Fibroblast of lung (primary cell): ENCODE measurements around the gene TIMMDC1. TPM values are rescaled to one million over a fixed set of nuclear protein-coding genes. Genes with fewer than 3 reads are reported as not detected.

Experiments
- DNase-seq, 2 donors: peaks; one replicate each; pipeline versions ENCODE4 v3.0.0 to v3.0.0-alpha.2; 2010; ENCODE audit warnings: low read depth in 2 of 2
- H2AFZ ChIP-seq: 2 replicates; pipeline ENCODE4 v1.5.1; 2012; ENCODE audit warnings: low read length, control low read depth, inconsistent platforms
- H3K27ac ChIP-seq: 2 replicates; pipeline ENCODE4 v1.5.1; 2011; ENCODE audit warnings: low read length, control low read depth; ENCODE audit not compliant: insufficient read depth
- H3K27me3 ChIP-seq: 2 replicates; pipeline ENCODE4 v1.5.1; 2011; ENCODE audit warnings: mild to moderate bottlenecking, low read length; ENCODE audit not compliant: control insufficient read depth, insufficient read depth
- H3K36me3 ChIP-seq: 2 replicates; pipeline ENCODE4 v1.5.1; 2011; ENCODE audit warnings: low read length; ENCODE audit not compliant: control insufficient read depth, insufficient read depth
- H3K4me1 ChIP-seq: 2 replicates; pipeline ENCODE4 v1.5.1; 2011; ENCODE audit warnings: low read length; ENCODE audit not compliant: control insufficient read depth, insufficient read depth; ENCODE audit errors: extremely low read depth
- H3K4me2 ChIP-seq: 2 replicates; pipeline ENCODE4 v1.5.1; 2011; ENCODE audit warnings: low read length, control low read depth; ENCODE audit not compliant: insufficient read depth; ENCODE audit errors: extremely low read depth
- H3K4me3 ChIP-seq, 4 experiments: fragments of 200-600 bp in 1 of 4; sonication (generic) in 1 of 4; replicated peaks in 1 of 4; 2 replicates each; pipeline ENCODE4 v1.5.1; 2011 to 2016; ENCODE audit warnings: low read length in 4 of 4, low read depth in 3 of 4, mild to moderate bottlenecking in 3 of 4, control low read depth in 2 of 4, inconsistent platforms in 1 of 4, mixed read lengths in 1 of 4; ENCODE audit not compliant: insufficient read depth in 1 of 4; ENCODE audit errors: control extremely low read depth in 1 of 4
- H3K79me2 ChIP-seq: 2 replicates; pipeline ENCODE4 v1.5.1; 2012; ENCODE audit warnings: mild to moderate bottlenecking, low read length, inconsistent platforms; ENCODE audit not compliant: control insufficient read depth, insufficient read depth
- H3K9ac ChIP-seq: 2 replicates; pipeline ENCODE4 v1.5.1; 2011; ENCODE audit warnings: mild to moderate bottlenecking, low read length, control low read depth; ENCODE audit not compliant: insufficient read depth
- H3K9me3 ChIP-seq: 2 replicates; pipeline ENCODE4 v1.5.1; 2012; ENCODE audit warnings: low read depth, low read length; ENCODE audit not compliant: control insufficient read depth, insufficient read depth
- H4K20me1 ChIP-seq: 2 replicates; pipeline ENCODE4 v1.5.1; 2011; ENCODE audit warnings: low read length; ENCODE audit not compliant: control insufficient read depth, insufficient read depth; ENCODE audit errors: extremely low read depth
- CTCF ChIP-seq, 2 donors: IDR thresholded peaks in 1 of 2; conservative IDR thresholded peaks in 1 of 2; 1 replicate in 1 of 2; 2 replicates in 1 of 2; pipeline ENCODE4 v1.5.1; 2011 to 2012; ENCODE audit warnings: low read length in 2 of 2, control low read depth in 1 of 2, inconsistent platforms in 1 of 2, low read depth in 1 of 2, mild to moderate bottlenecking in 1 of 2
- EZH2 ChIP-seq: IDR thresholded peaks from 2 replicates; pipeline ENCODE4 v1.5.1; 2012; ENCODE audit warnings: low read length, control low read depth, mild to moderate bottlenecking; ENCODE audit errors: missing control alignments
- polyA plus RNA-seq, 2 donors: library from polyadenylated mRNA; depleted of rRNA in 1 of 2; stranded (reverse) in 1 of 2; unstranded in 1 of 2; fragments of >200 nt; gene quantifications; 2 replicates each; pipeline ENCODE4 v1.2.1, GENCODE V29; 2011 to 2012; ENCODE audit warnings: missing spikeins in 1 of 2
- total RNA-seq: library from RNA; depleted of rRNA; stranded (reverse); fragments of >200 nt; gene quantifications from 2 replicates; pipeline ENCODE4 v1.2.1, GENCODE V29; 2014

Gene TIMMDC1
- total and polyA plus RNA-seq, 2 donors (not counting 1 experiment from before 2014, with no cell fraction given) = 59.5 to 60.1 TPM

GRCh38 chr3:119541547-119541946 lies 43.2 kb downstream of the TIMMDC1 start:
- H3K79me2 ChIP-seq = no peaks in the 10 kb centered on the region
- no peak for DNase-seq
- no peak overlapping the region for H2AFZ ChIP-seq
- H3K4me1 ChIP-seq = no peaks in the 10 kb centered on the region
- no peak for TF ChIP-seq CTCF (conservative IDR thresholded peaks at IDR 0.05 in 1 of 2, IDR thresholded peaks at IDR 0.05 in 1 of 2; ENCODE audit: low read depth in 1 of 2, low read length in 2 of 2)
- TF ChIP-seq EZH2 = no peak
- H3K9me3 ChIP-seq = no peaks in the 10 kb centered on the region
- no peak overlapping the region for H3K4me2 ChIP-seq
- H3K36me3 ChIP-seq = no peaks in the 10 kb centered on the region
- no peak overlapping the region for H3K27ac ChIP-seq
- no peak overlapping the region for H3K4me3 ChIP-seq
- no peak overlapping the region for H3K9ac ChIP-seq
- no peaks in the 10 kb centered on the region for H4K20me1 ChIP-seq
- no peaks in the 10 kb centered on the region for H3K27me3 ChIP-seq

GRCh38 chr3:119542168-119542767 lies 43.9 kb downstream of the TIMMDC1 start:
- H3K27ac ChIP-seq = no peak overlapping the region
- no peaks in the 10 kb centered on the region for H3K9me3 ChIP-seq
- H3K27me3 ChIP-seq = no peaks in the 10 kb centered on the region
- H3K79me2 ChIP-seq = no peaks in the 10 kb centered on the region
- TF ChIP-seq CTCF (conservative IDR thresholded peaks at IDR 0.05 in 1 of 2, IDR thresholded peaks at IDR 0.05 in 1 of 2; ENCODE audit: low read depth in 1 of 2, low read length in 2 of 2) = no peak
- no peak for TF ChIP-seq EZH2
- no peaks in the 10 kb centered on the region for H3K4me1 ChIP-seq
- H3K4me3 ChIP-seq = no peak overlapping the region
- no peaks in the 10 kb centered on the region for H3K36me3 ChIP-seq
- H2AFZ ChIP-seq = no peak overlapping the region
- H4K20me1 ChIP-seq = no peaks in the 10 kb centered on the region
- DNase-seq = no peak
- H3K9ac ChIP-seq = no peak overlapping the region
- H3K4me2 ChIP-seq = no peak overlapping the region

GRCh38 chr3:119543147-119543546 lies 44.8 kb downstream of the TIMMDC1 start:
- Histone ChIP-seq H3K79me2 (no peaks in the 10 kb centered on the region), H3K4me1 (no peaks in the 10 kb centered on the region), H3K9ac (no peak overlapping the region), H3K4me2 (no peak overlapping the region), H3K4me3 (no peak overlapping the region), H3K9me3 (no peaks in the 10 kb centered on the region), H4K20me1 (no peaks in the 10 kb centered on the region), H2AFZ (no peak overlapping the region), H3K27ac (no peak overlapping the region), H3K36me3 (no peaks in the 10 kb centered on the region), H3K27me3 (no peaks in the 10 kb centered on the region)
- TF ChIP-seq CTCF (conservative IDR thresholded peaks at IDR 0.05 in 1 of 2, IDR thresholded peaks at IDR 0.05 in 1 of 2; ENCODE audit: low read depth in 1 of 2, low read length in 2 of 2) (no peak), EZH2 (no peak)
- DNase-seq = no peak
